Left renal pelvis (tissue), 4 donors: ENCODE results near the gene PML. TPM values are rescaled to one million over a fixed set of nuclear protein-coding genes. Genes with fewer than 3 reads are reported as not detected.
"Not testable (repeated sequence)": the region's sequence is repeated elsewhere in the genome, so short reads cannot be mapped to it uniquely, and the experiment has no call there.

Experiments used
- DNase-seq, 4 donors: peaks; one replicate each; pipeline ENCODE4 v3.0.0-alpha.2; 2013; ENCODE audit warnings: low read depth in 4 of 4, low spot score in 3 of 4
- polyA plus RNA-seq, 4 donors: library from polyadenylated mRNA; unstranded; fragments of 120-200 nt; gene quantifications; one replicate each; pipeline ENCODE4 v1.2.1, GENCODE V29; 2013; ENCODE audit not compliant: insufficient read length in 4 of 4

The PML gene
- polyA plus RNA-seq, 4 donors = 25.8 to 40.1 (median 33.3) TPM

DNA sequence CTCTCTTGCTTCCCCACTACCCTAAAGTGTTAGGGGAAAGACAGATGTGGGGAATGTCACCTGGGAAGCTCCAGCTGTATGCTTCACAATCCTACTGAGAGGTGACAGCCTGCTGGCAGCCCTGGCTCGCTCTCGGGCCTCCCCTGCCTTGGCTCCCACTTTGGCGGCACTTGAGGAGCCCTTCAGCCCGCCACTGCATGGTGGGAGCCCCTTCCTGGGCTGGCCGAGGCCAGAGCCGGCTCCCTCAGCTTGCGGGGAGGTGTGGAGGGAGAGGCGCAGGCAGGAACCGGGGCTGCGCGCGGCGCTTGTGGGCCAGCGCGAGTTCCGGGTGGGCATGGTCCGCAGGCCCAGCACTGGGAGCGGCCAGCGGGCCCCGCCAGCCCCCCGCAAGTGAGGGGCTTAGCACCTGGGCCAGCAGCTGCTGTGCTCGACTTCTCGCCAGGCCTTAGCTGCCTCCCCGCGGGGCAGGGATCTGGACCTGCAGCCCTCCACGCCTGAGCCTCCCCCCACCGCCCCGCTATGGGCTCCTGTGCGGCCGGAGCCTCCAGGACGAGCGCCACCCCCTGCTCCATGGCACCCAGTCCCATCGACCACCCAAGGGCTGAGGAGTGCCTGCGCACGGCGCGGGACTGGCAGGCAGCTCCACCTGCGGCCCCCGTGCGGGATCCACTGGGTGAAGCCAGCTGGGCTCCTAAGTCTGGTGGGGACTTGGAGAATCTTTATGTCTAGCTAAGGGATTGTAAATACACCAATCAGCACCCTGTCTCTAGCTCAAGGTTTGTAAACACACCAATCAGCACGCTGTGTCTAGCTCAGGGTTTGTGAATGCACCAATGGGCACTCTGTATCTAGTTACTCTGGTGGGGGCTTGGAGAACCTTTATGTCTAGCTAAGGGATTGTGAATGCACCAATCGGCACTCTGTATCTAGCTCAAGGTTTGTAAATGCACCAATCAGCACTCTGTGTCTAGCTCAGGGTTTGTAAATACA lies 58.0 kb downstream of the PML start:
- DNase-seq = not testable (repeated sequence)

DNA sequence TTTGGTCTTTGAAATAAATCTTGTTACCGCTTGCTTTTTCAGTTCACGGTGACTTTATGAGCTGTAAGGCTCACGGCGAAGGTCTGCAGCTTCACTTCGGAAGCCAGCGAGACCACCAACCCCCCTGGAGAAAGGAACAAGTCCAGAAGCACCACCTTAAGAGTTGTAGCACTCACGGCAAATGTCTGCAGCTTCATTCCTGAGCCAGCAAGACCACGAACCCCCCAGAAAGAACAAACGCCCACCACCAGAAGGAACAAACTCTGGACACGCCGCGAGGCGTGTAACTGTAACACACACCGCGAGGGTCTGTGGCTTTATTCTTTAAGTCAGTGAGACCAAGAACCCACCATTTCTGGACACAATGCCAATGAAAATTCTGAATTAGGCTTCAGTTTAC lies 59.0 kb downstream of the PML start:
- no peak for DNase-seq

- peak in 1 of 4 donors; percentile 49 for DNase-seq
Observed at GRCh38 chr15:74053941-74054529, 59.5 kb downstream of the PML start.

DNA sequence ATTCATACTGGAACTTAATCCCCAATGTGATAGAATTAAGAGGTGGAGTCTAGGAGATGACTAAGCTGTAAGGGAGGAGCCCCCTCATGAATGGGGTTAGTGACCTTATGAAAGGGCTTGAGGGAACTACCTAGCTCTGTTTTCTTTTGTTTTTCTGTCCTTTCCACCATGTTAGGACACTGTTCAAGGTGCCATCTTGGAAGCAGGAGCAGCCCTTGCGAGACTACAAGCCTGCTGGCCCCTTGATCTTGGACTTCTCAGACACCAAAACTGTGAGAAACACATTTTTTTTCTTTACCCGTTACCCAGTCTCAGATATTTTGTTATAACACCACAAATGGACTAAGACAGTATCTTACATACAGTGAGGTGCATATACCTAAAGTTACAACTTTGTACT lies 61.3 kb downstream of the PML start:
- DNase-seq = no peak

DNA sequence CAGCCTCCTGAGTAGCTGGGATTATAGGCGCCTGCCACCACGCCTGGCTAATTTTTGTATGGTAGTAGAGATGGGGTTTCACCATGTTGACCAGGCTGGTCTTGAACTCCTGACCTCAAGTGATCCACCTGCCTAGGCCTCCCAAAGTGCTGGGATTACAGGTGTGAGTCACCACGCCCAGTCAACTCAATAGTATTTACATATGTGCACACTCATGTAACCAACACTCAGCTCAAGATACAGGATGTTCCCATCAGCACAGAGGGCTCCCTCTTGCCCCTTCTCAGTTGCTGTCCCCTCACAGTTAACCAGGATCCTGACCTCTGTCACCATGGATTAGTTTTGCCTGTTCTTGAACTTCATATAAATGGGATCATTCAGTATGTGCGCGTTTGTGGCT lies 61.8 kb downstream of the PML start:
- DNase-seq = not testable (repeated sequence)

DNA sequence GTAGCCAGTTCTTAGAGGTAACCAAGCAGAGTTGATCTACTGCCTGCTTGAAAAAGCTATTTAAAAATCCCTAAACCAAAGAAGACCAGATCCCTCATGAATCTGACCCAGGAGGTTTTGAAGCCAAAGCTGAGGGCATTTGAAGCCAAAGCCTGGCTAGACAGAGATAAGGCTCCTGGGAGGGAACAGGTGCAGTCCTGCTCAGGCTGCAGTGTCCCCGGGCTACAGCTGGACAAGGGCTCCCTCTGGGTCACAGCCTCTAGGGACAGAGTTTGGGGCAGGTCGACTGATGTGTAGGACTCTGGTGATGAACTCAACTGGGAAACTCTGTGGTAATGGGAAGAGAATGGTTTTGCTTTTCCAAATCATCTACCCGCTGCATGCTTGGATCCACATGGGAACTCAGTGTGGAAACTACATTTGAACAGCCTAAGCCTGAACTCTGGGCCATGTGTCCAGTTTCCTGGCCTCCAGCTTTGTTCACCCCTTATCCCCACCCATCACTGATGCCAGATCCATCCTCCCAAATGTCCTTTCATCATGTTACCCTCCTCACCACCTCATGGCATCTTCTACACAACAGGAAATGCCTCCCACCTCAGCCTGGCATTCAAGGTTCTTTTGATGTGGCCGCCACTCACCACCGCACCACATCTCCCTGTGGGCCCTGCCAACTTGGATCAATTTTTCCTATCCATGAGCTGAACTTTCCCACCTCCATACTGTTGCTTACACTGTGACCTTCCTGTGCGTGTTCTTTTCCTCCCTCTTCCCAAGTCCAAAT lies 64.7 kb downstream of the PML start:
- DNase-seq = not testable (repeated sequence)

DNA sequence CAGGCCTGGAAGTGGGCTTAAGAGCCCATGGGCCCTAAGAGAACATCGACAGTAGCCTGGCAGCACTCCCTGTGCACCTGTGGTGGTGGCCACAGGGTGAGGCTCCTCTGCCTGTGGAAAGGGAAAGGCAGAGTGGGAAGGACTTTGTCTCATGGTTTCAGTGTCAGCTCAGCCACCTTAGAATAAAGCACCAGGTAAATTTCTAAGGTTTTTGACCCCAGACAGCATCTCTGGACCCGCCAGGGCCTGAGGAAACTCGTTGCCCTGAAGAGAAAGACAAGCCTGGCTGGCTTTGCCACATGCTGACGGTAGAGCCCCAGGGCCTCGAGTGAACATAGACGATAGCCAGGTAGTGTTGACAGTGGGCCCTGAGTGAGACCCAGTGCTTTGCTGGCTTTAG lies 65.7 kb downstream of the PML start:
- DNase-seq = no peak

GRCh38 chr15:74062236-74062635 lies 67.7 kb downstream of the PML start:
- DNase-seq = no peak

DNA sequence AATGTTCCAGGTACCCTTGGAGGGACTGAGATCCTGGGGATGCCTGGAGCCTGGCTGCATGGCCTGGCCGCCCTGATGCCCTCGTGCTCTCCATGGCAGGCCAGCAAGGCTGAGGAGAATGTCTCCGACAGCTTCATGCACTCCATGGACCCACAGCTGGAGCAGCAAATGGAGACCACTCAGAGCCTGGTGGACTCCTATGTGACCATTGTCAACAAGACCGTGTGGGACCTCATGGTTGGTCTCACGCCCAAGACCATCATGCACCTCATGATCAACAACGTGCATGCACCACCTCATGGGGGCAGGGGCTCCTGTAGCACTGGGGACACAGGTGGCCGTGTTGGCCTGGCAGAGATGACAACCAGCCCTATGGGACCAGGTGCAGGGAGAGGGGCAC lies 68.2 kb downstream of the PML start:
- DNase-seq = no peak

- DNase-seq = not testable (repeated sequence)
Observed at GRCh38 chr15:74063425-74064146, 69.1 kb downstream of the PML start.

- DNase-seq = not testable (repeated sequence)
Observed at GRCh38 chr15:74064183-74064582, 69.7 kb downstream of the PML start.

DNA sequence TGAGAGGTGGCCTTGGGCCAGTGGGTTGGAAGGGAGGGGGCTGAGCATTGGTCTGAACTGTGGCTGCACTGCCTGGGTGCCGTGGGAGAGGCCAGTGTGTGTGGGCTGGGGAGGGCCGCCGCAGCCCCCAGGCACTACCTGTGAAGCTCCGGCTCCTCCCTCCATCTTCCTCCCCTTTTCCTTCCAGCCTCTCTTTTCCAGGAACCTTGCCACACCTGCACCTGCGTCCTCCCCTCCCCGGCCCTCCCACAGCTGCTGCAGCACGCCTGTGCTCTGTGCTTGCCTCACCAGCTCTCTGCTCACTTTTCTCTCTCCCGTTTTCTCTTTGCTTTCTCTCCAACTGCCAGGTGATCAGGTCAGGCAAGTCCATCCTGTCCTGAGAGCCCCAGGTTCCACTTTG lies 70.3 kb downstream of the PML start:
- not testable (repeated sequence) for DNase-seq

DNA sequence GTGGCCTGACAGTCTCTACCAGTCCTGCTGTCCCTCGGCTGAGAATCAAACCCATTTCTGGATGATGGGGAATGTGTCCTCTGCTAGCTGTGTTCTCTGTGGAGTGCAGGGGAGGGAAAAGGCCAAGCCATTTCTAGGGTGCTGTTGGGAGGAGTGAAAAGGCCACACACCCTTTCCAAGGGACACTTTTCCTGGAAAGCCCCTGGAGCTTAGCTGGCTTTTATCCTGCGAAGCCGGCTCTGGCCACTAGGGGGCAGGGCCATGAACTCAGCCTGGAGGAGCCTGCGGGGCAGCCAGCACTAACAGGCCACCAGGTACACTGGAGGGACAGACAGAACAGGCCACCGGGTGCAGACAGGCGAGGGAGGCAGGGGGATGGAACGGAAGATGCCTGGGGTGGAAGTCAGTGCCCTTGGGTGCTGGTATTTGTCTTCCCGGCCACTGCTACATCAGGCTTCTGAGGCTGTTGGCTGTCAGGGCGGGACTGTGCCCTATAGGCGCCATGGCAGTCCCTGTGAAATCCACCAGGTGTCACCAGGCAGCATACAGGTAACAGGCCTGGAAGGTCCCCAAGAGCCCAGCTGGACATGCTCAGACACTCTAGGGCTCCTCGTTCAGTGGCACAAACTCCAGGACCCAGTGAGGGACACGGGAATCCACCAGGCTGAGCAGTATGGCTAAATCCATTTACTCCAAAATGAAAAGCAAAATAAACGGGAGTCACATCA lies 71.3 kb downstream of the PML start:
- not testable (repeated sequence) for DNase-seq

GRCh38 chr15:74071645-74072044 lies 77.1 kb downstream of the PML start:
- DNase-seq = not testable (repeated sequence)

DNA sequence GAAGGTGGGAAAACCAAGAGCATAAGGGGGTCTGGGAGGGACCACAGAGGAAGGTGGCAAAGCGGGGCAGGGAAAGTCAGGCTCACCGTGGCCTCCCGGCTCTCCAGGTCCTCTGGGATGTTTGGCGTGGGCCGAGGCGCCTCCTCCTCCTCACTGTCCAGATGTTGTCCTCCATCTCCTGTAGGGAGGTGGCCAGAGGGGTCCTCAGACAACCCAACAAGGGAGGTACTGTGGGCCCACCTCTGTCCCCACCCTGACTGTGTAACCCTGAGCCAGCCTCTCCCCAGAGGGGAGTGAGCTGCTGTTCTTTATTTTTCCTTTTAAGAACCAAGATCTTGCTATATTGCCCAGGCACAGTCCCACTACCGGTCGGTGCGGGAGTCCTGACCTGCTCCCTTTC lies 77.6 kb downstream of the PML start:
- not testable (repeated sequence) for DNase-seq

DNA sequence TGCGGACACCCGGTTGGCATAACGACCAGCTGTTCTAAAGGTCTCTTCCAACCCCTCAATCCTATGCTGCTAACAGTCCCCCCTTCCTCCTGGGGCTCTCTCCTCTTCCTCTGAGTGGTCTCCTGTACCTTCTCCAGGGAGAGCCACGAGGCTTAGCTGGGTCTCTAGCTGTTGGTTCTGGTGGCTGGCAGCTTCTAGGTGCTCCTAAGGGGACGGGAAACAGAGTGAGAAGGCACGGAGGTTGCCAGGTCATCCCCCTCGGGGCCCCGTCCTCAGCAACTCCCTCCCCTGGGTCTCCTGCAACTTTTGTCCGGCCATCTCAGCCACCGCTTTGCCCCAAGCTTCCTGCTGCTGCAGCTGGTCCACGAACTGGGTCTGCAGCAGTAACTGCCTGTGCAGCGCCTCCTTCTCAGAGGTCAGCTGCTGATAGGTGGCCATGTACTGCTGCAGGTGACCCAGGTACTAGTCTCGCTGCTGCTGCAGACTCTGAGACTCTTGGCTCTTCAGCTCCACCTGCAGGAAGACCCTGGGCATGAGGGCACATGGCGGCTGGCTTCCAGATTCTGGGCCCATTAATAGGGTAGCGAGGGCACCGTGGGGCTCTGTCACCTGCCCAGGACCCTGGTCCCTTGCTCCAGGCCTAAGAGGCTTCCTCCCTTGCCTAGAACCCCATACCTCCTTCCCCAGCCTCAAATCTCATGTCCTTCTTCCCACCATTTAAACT lies 78.3 kb downstream of the PML start:
- not testable (repeated sequence) for DNase-seq

GRCh38 chr15:74075781-74076180 lies 81.3 kb downstream of the PML start:
- not testable (repeated sequence) for DNase-seq

- DNase-seq = not testable (repeated sequence)
Observed at GRCh38 chr15:74082450-74082849, 87.9 kb downstream of the PML start, which contains the start of gene GOLGA6A. GOLGA6A (minus strand) TSS chr15:74082550; CDS start chr15:74082509, 41 bp downstream.

DNA sequence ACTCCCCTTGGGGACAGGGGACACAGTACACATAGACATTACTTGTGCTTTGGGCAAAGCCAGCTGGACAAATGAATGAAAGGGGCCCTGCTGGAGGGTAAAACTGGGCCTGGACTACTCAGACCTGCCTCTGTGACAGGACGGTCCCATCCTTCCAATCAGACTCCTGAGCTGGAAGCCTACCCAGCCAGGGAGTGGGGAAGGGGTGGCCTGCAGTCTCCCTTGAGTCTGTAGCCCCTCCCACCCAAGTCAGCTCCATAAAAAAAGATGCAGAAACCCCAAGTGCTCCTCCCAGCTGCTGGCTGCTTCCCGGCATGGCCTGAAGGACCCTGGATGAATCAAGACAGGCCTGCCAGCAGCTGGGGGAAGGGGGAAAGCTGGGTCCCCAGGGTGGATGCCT lies 100.1 kb downstream of the PML start:
- DNase-seq = not testable (repeated sequence)
